Coronary artery (tissue), 2 donors: ENCODE data around the gene SCFD2.
A peak's percentile ranks its signal among the peaks of the same experiment; 100 is the strongest.

Experiments used
- DNase-seq: peaks from one replicate; pipeline ENCODE4 v3.0.0-alpha.2; 2017; ENCODE audit warnings: low spot score
- H3K27ac ChIP-seq, 2 donors: fragments of 200-600 bp; sonication (generic); one replicate each; pipeline ENCODE4 v1.5.1; 2016 to 2019
- H3K4me3 ChIP-seq: fragments of 200-600 bp; sonication (generic); 2 replicates; pipeline ENCODE4 v1.5.1; 2016; ENCODE audit warnings: mild to moderate bottlenecking, moderate library complexity
- CTCF ChIP-seq: fragments of 200-600 bp; sonication (generic); IDR thresholded peaks from one replicate; pipeline ENCODE4 v1.5.1; 2019; ENCODE audit warnings: antibody characterized with exemption

Gene SCFD2

GRCh38 chr4:52914051-52914605 is 451.7 kb downstream of the SCFD2 start:
- no peak for TF ChIP-seq CTCF
- peak overlapping the region in 1 of 2 donors; percentile 59 for H3K27ac ChIP-seq
- no peak for DNase-seq
- no peak overlapping the region for H3K4me3 ChIP-seq

GRCh38 chr4:52912608-52913007 is 453.3 kb downstream of the SCFD2 start:
- Histone ChIP-seq H3K4me3 (no peak overlapping the region), H3K27ac (peak overlapping the region in 1 of 2 donors; percentile 14)
- no peak for TF ChIP-seq CTCF
- DNase-seq = no peak

GRCh38 chr4:52911684-52912294 is 454.1 kb downstream of the SCFD2 start:
- Histone ChIP-seq H3K27ac (no peak overlapping the region), H3K4me3 (no peak overlapping the region)
- DNase-seq = no peak
- no peak for TF ChIP-seq CTCF

GRCh38 chr4:52910115-52910514 is 455.7 kb downstream of the SCFD2 start:
- TF ChIP-seq CTCF = no peak
- H3K4me3 ChIP-seq = no peak overlapping the region
- DNase-seq = no peak
- H3K27ac ChIP-seq = no peak overlapping the region

GRCh38 chr4:52907510-52907909 is 458.4 kb downstream of the SCFD2 start:
- H3K4me3 ChIP-seq = no peak overlapping the region
- DNase-seq = no peak
- no peak overlapping the region for H3K27ac ChIP-seq
- TF ChIP-seq CTCF = no peak

GRCh38 chr4:52904421-52904820 is 461.4 kb downstream of the SCFD2 start:
- no peak for DNase-seq
- H3K4me3 ChIP-seq = no peak overlapping the region
- H3K27ac ChIP-seq = no peak overlapping the region
- no peak for TF ChIP-seq CTCF

GRCh38 chr4:52903273-52903672 is 462.6 kb downstream of the SCFD2 start:
- H3K4me3 ChIP-seq = no peak overlapping the region
- TF ChIP-seq CTCF = no peak
- no peak for DNase-seq
- H3K27ac ChIP-seq = no peak overlapping the region
